ENCODE results near the gene ATP2C2.

DNA sequence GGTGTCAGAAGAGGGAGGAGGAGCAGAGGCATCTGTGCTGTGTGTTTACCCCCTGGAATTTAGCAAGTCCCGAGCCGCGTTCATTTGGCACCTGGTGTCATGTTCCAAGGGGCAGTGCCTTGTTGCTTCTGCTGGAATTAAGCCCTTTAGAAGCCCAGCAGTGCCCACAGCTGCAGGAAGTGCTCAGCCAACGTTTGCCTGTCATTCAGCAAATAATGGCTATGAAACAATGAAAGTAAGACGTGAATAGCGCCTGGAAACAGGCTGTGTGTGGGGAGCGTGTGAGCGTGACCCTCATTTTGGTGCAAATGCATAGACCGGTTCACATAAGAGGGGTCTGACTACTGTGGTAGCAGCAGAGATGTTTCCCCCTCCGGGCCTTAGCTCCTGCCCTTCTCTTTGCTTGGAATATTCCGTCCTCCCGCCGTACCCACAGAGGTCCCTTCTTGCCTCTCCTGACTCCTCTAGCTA is 5.8 kb upstream of the ATP2C2 start:
- TF ChIP-seq EZH2 (IDR thresholded peaks at IDR 0.05) (no peak), POLR2AphosphoS5 (IDR thresholded peaks at IDR 0.05; ENCODE audit: borderline replicate concordance, low read depth, low read length) (no peak), FOXP2 (optimal IDR thresholded peaks at IDR 0.05; ENCODE audit: control extremely low read depth, extremely low read length, insufficient read depth) (no peak)
